Heart left ventricle (tissue), 13 donors: Measurements from ENCODE around the gene GABBR1.

Source experiments
- CTCF ChIP-seq, 12 donors: fragments of 200-600 bp; sonication (generic) in 4 of 12; IDR thresholded peaks; one replicate each; pipeline versions ENCODE4 v1.5.0 to v1.8.0; 2018 to 2022; ENCODE audit warnings: antibody characterized with exemption in 12 of 12, mild to moderate bottlenecking in 5 of 12
- POLR2A ChIP-seq, 2 donors: fragments of 450-650 bp; IDR thresholded peaks; one replicate each; pipeline ENCODE4 v1.6.1; 2017; ENCODE audit warnings: antibody characterized with exemption in 2 of 2, mild to moderate bottlenecking in 2 of 2, moderate library complexity in 2 of 2
- donor health status: ischemic (EF 13 %, LVEDD 7.1; RV severe dilation, severe dysfunction).
- donor health status: DM: no; HTN: yes; CAD: no.
- donor health status: DM: no; HTN: no; CAD: no.
- donor health status: ischemic (EF 25% LVEDD 6.9; RV normal size, moderate dysfunction).
- donor health status: ischemic (EF 25% LVEDD 5.7; RV mildly dilated, moderate dysfunction).
- donor health status: ischemic (EF 35%, LVEDD 5.7; RV mildly dilated, moderate dysfunction).
- donor health status: nonischemic (EF 11% LVEDD 7.7; RV severe dilation, severe dysfunction).
- donor health status: DM: yes; HTN: yes; CAD: no.
- donor health status: PGD.
- donor health status: ischemic (EF 29% LVEDD 5.4; RV normal size, mild dysfunction).
- donor health status: nonischemic (EF 23%, LVEDD 6.1; RV moderate dilation, normal function).

GRCh38 chr6:29567991-29568390, 65.0 kb downstream of the GABBR1 start:
- TF ChIP-seq CTCF (IDR thresholded peaks at IDR 0.05) (no peak), POLR2A (IDR thresholded peaks at IDR 0.05) (no peak)
